Smooth muscle cell (in vitro differentiated cells): ENCODE data around the gene FGF22. TPM values are rescaled to one million over a fixed set of nuclear protein-coding genes. Genes with fewer than 3 reads are reported as not detected.

Experiments used
- DNase-seq: peaks from one replicate; lab custom pipeline; 2025; ENCODE audit not compliant: unreplicated experiment; lab: John Stamatoyannopoulos, UW
- H2AFZ ChIP-seq: fragments of 200-600 bp; sonication (generic); 2 replicates; pipeline ENCODE4 v1.6.0; 2016; ENCODE audit warnings: antibody characterized with exemption, low read depth, mild to moderate bottlenecking
- H3F3A ChIP-seq: fragments of 200-600 bp; sonication (generic); 2 replicates; pipeline ENCODE4 v1.6.0; 2017; ENCODE audit warnings: antibody characterized with exemption, low read depth
- H3K27ac ChIP-seq: fragments of 200-600 bp; sonication (generic); 2 replicates; pipeline ENCODE4 v1.5.1; 2016; ENCODE audit warnings: low read depth, mild to moderate bottlenecking
- H3K27me3 ChIP-seq: fragments of 200-600 bp; sonication (generic); 2 replicates; pipeline ENCODE4 v1.6.1; 2016; ENCODE audit warnings: low read depth, mild to moderate bottlenecking
- H3K36me3 ChIP-seq: fragments of 200-600 bp; sonication (generic); 2 replicates; pipeline ENCODE4 v1.5.1; 2016; ENCODE audit warnings: low read depth
- H3K4me1 ChIP-seq: fragments of 200-600 bp; sonication (generic); 2 replicates; pipeline ENCODE4 v1.5.1; 2016; ENCODE audit warnings: low read depth
- H3K4me2 ChIP-seq: fragments of 200-600 bp; sonication (generic); 2 replicates; pipeline ENCODE4 v1.6.0; 2016; ENCODE audit warnings: mild to moderate bottlenecking
- H3K4me3 ChIP-seq: fragments of 200-600 bp; sonication (generic); 2 replicates; pipeline ENCODE4 v1.5.1; 2016; ENCODE audit warnings: mild to moderate bottlenecking
- H3K79me2 ChIP-seq: fragments of 200-600 bp; sonication (generic); 2 replicates; pipeline ENCODE4 v1.6.0; 2016; ENCODE audit warnings: low read depth, mild to moderate bottlenecking
- H3K9ac ChIP-seq: fragments of 200-600 bp; sonication (generic); 2 replicates; pipeline ENCODE4 v1.6.0; 2016; ENCODE audit warnings: low read depth
- H3K9me3 ChIP-seq: fragments of 200-600 bp; sonication (generic); replicated peaks from 2 replicates; pipeline ENCODE4 v1.5.1; 2016; ENCODE audit warnings: low read depth
- H4K20me1 ChIP-seq: fragments of 200-600 bp; sonication (generic); 2 replicates; pipeline ENCODE4 v1.6.0; 2016; ENCODE audit warnings: low read depth
- WGBS: methylation state at CpG from one replicate; pipeline ENCODE4 v1.1.7; 2016; ENCODE audit warnings: low lambda C conversion rate; 5-methylcytosine and 5-hydroxymethylcytosine counted together
- polyA plus RNA-seq: library from polyadenylated mRNA; unstranded; fragments of >200 nt; fragmentation: Nextera tagmentation; extraction: Ambion mirVana; gene quantifications from 2 replicates; pipeline ENCODE4 v1.2.1, GENCODE V29; 2016
- total RNA-seq: library from RNA; depleted of rRNA; stranded (reverse); fragments of >200 nt; gene quantifications from 2 replicates; pipeline ENCODE4 v1.2.3, GENCODE V29; 2014
- TF ChIP-seq, protein P1 (sequence below): fragments of 200-600 bp; sonication (generic); IDR thresholded peaks from 2 replicates; pipeline ENCODE4 v1.5.1; 2017; ENCODE audit warnings: borderline replicate concordance, mild to moderate bottlenecking, antibody characterized with exemption; ENCODE audit not compliant: insufficient read depth, poor library complexity, severe bottlenecking

The FGF22 gene
- total and polyA plus RNA-seq, 2 experiments from 2014 or later: 0.18 TPM; not detected in 1

DNA sequence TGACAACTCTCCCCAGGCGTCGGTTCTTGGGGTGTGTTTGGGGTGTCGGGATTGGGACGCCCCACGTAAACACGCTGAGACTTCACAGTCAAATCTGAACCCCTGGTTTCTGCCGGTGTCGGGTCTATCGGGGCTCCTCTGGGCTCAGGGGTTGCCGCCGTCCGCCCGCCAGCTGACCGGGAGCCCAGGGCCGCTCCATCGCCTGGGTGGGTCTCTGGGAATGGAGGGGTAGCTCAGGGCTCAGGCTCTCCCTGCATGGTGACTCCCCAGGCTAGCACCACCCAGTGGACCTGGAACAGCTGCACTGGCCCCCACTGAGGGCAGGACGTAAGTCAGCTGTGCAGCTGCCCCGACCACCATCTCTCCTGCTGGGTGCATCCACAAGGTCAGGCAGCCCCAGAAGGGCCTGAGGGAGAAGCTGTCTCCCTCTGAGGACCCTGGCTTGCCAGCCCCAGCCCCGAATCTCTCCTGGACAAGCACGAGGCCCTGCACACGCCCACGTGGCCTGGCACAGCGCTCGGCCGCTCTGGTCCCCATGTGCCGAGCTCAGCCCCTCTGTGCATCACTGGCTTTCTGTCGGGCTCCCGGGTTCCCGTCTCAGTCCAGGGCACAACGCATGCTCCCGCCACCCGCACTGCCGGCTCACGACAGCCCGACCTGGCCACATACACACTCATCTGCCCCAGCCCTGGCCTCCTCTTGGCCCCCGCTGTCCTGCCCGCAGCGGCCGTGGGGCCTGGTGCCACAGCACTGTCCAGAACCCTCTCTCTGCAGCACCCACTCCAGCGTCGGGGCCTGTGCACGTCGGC is 17.3 kb downstream of the FGF22 start:
- Histone ChIP-seq H3K9ac (no peak overlapping the region), H3K9me3 (no peaks in the 10 kb centered on the region), H3K27ac (no peak overlapping the region), H3F3A (peaks cover 8% of the 10 kb centered on the region), H2AFZ (no peak overlapping the region), H3K27me3 (no peaks in the 10 kb centered on the region), H4K20me1 (peaks cover 99% of the 10 kb centered on the region), H3K36me3 (no peaks in the 10 kb centered on the region), H3K4me3 (no peak overlapping the region), H3K4me1 (peaks cover 15% of the 10 kb centered on the region), H3K4me2 (no peak overlapping the region), H3K79me2 (peaks cover 96% of the 10 kb centered on the region)
- TF ChIP-seq, protein P1, sequence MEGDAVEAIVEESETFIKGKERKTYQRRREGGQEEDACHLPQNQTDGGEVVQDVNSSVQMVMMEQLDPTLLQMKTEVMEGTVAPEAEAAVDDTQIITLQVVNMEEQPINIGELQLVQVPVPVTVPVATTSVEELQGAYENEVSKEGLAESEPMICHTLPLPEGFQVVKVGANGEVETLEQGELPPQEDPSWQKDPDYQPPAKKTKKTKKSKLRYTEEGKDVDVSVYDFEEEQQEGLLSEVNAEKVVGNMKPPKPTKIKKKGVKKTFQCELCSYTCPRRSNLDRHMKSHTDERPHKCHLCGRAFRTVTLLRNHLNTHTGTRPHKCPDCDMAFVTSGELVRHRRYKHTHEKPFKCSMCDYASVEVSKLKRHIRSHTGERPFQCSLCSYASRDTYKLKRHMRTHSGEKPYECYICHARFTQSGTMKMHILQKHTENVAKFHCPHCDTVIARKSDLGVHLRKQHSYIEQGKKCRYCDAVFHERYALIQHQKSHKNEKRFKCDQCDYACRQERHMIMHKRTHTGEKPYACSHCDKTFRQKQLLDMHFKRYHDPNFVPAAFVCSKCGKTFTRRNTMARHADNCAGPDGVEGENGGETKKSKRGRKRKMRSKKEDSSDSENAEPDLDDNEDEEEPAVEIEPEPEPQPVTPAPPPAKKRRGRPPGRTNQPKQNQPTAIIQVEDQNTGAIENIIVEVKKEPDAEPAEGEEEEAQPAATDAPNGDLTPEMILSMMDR: no peak
- no peak for DNase-seq
- WGBS: 97% methylated on average over 33 of the region's 43 CpGs

GRCh38 chr19:657611-658010 is 17.9 kb downstream of the FGF22 start:
- H3K27me3 ChIP-seq: no peaks in the 10 kb centered on the region
- peaks cover 15% of the 10 kb centered on the region for H3K4me1 ChIP-seq
- 93% methylated on average over 19 of the region's 19 CpGs for WGBS
- H3K36me3 ChIP-seq: no peaks in the 10 kb centered on the region
- no peak overlapping the region for H3K4me2 ChIP-seq
- peaks cover 96% of the 10 kb centered on the region for H3K79me2 ChIP-seq
- no peak for DNase-seq
- no peak overlapping the region for H3K27ac ChIP-seq
- no peak overlapping the region for H3K4me3 ChIP-seq
- H3F3A ChIP-seq: peaks cover 8% of the 10 kb centered on the region
- peaks cover 99% of the 10 kb centered on the region for H4K20me1 ChIP-seq
- H3K9ac ChIP-seq: no peak overlapping the region
- H2AFZ ChIP-seq: no peak overlapping the region
- TF ChIP-seq, protein P1: no peak
- H3K9me3 ChIP-seq: no peaks in the 10 kb centered on the region

- Histone ChIP-seq H3K79me2 (peaks cover 93% of the 10 kb centered on the region), H3K27ac (peak overlapping the region; percentile 92), H3K4me1 (peaks cover 15% of the 10 kb centered on the region), H2AFZ (no peak overlapping the region), H4K20me1 (peaks cover 94% of the 10 kb centered on the region), H3K36me3 (no peaks in the 10 kb centered on the region), H3F3A (peaks cover 8% of the 10 kb centered on the region), H3K9me3 (no peaks in the 10 kb centered on the region), H3K4me2 (peak overlapping the region; percentile 73), H3K4me3 (no peak overlapping the region), H3K27me3 (no peaks in the 10 kb centered on the region), H3K9ac (peak overlapping the region; percentile 79)
- WGBS: 87% methylated on average over 33 of the region's 33 CpGs
- TF ChIP-seq, protein P1: no peak
- no peak for DNase-seq
Observed at GRCh38 chr19:658059-658839, 18.6 kb downstream of the FGF22 start.
